OCI-LY3 (cell line): ENCODE measurements around the gene AGBL1.

ENCODE experiments used
- CTCF ChIP-seq: fragments of 200-600, 300-600 bp; sonication (generic); IDR thresholded peaks from 2 replicates; pipeline ENCODE4 v1.5.1; 2014; ENCODE audit warnings: antibody characterized with exemption, low read length, low read depth
- EZH2phosphoT487 ChIP-seq: fragments of 200-600 bp; shearing (Covaris generic); IDR thresholded peaks from 2 replicates; pipeline ENCODE4 v1.6.1; 2018; ENCODE audit warnings: antibody characterized with exemption, mixed run types, low read depth

DNA sequence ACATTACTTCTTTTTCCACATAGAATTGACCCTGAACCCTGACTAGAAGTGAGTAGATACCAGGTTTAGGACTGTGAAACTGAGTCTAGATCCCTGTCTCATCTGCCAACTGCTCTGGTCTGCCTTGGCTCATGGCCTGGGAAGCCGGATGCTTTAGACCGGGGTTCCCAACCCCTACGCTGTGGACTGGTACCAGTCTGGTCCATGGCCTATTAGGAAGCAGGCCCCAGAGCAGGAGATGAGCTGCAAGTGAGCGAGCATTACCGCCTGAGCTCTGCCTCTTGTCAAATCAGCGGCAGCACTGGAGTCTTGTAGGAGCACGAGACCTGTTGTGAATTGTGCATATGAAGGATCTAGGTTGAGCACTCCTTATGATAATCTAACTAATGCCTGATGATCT lies 734.2 kb downstream of the AGBL1 start:
- TF ChIP-seq CTCF (no peak), EZH2phosphoT487 (no peak)
